Keratinocyte (primary cell): ENCODE results near the gene FBLN5. TPM values are rescaled to one million over a fixed set of nuclear protein-coding genes. Genes with fewer than 3 reads are reported as not detected.

Experiments used
- DNase-seq: peaks from one replicate; pipeline ENCODE4 v3.0.0-alpha.2; 2011; ENCODE audit warnings: low read depth, missing footprints, low spot score
- FAIRE-seq: peaks from 2 replicates; lab custom pipeline; 2011; peaks lifted over from hg19 to GRCh38; lab: Jason Lieb, UNC
- H2AFZ ChIP-seq: 2 replicates; pipeline ENCODE4 v1.6.0; 2012; ENCODE audit warnings: low read length, control low read depth, inconsistent platforms; ENCODE audit not compliant: control insufficient read depth
- H3K27ac ChIP-seq: 2 replicates; pipeline ENCODE4 v1.5.1; 2011; ENCODE audit warnings: low read length; ENCODE audit not compliant: control insufficient read depth, insufficient read depth
- H3K27me3 ChIP-seq: 3 replicates; pipeline ENCODE4 v1.6.0; 2011; ENCODE audit warnings: low read length; ENCODE audit not compliant: control insufficient read depth, insufficient read depth; ENCODE audit errors: extremely low read depth
- H3K36me3 ChIP-seq, 2 experiments: 2 replicates in 1 of 2; 3 replicates in 1 of 2; pipeline ENCODE4 v1.5.1; 2011; ENCODE audit warnings: low read length in 2 of 2, mild to moderate bottlenecking in 1 of 2; ENCODE audit not compliant: control insufficient read depth in 2 of 2, insufficient read depth in 2 of 2; ENCODE audit errors: extremely low read depth in 1 of 2
- H3K4me1 ChIP-seq: 3 replicates; pipeline ENCODE4 v1.5.1; 2011; ENCODE audit warnings: low read length; ENCODE audit not compliant: control insufficient read depth, insufficient read depth; ENCODE audit errors: extremely low read depth
- H3K4me2 ChIP-seq: 3 replicates; pipeline ENCODE4 v1.6.0; 2011; ENCODE audit warnings: low read depth, low read length; ENCODE audit not compliant: control insufficient read depth, insufficient read depth; ENCODE audit errors: extremely low read depth
- H3K4me3 ChIP-seq, 3 experiments: fragments of 200-600 bp in 1 of 3; sonication (generic) in 1 of 3; 2 replicates in 2 of 3; 3 replicates in 1 of 3; pipeline ENCODE4 v1.5.1; 2011 to 2016; ENCODE audit warnings: low read length in 3 of 3, mild to moderate bottlenecking in 3 of 3, control low read depth in 2 of 3, inconsistent platforms in 1 of 3, low read depth in 1 of 3, mixed read lengths in 1 of 3, mixed run types in 1 of 3, moderate library complexity in 1 of 3; ENCODE audit not compliant: control insufficient read depth in 2 of 3, insufficient read depth in 2 of 3; ENCODE audit errors: extremely low read depth in 1 of 3
- H3K79me2 ChIP-seq: 2 replicates; pipeline ENCODE4 v1.6.0; 2012; ENCODE audit warnings: low read length; ENCODE audit not compliant: control insufficient read depth, insufficient read depth
- H3K9ac ChIP-seq: 3 replicates; pipeline ENCODE4 v1.6.0; 2011; ENCODE audit warnings: low read length; ENCODE audit not compliant: control insufficient read depth, insufficient read depth; ENCODE audit errors: extremely low read depth
- H3K9me1 ChIP-seq: 3 replicates; pipeline ENCODE4 v1.6.0; 2011; ENCODE audit warnings: low read length; ENCODE audit not compliant: control insufficient read depth, insufficient read depth; ENCODE audit errors: extremely low read depth
- H3K9me3 ChIP-seq: 2 replicates; pipeline ENCODE4 v1.5.1; 2012; ENCODE audit warnings: low read depth, low read length; ENCODE audit not compliant: control insufficient read depth
- H4K20me1 ChIP-seq: 3 replicates; pipeline ENCODE4 v1.6.0; 2011; ENCODE audit warnings: low read length; ENCODE audit not compliant: control insufficient read depth, insufficient read depth; ENCODE audit errors: extremely low read depth
- EZH2 ChIP-seq: IDR thresholded peaks from one replicate; pipeline ENCODE4 v1.6.1; 2012; ENCODE audit warnings: inconsistent platforms, mild to moderate bottlenecking, low read length, moderate library complexity
- dilution Hi-C: fragments of 300-500 bp; cut with MboI; formaldehyde crosslinking; loops from one replicate; pipeline ENCODE4 v1.7.0; 2020; ENCODE audit warnings: low sequenced_read_pairs; ENCODE audit not compliant: extremely low pct_ligation_motif_present
- polyA minus RNA-seq, 3 experiments: library from RNA; depleted of rRNA, polyadenylated mRNA; stranded (reverse); fragments of >200 nt; gene quantifications; 1 replicate in 1 of 3; 2 replicates in 1 of 3; 3 replicates in 1 of 3; pipeline ENCODE4 v1.2.3, GENCODE V29; 2011
- polyA plus RNA-seq, 5 experiments: library from polyadenylated mRNA; depleted of rRNA in 3 of 5; stranded (reverse) in 3 of 5; stranded (forward) in 1 of 5; unstranded in 1 of 5; fragments of >200 nt; gene quantifications; 1 replicate in 1 of 5; 2 replicates in 3 of 5; 3 replicates in 1 of 5; pipeline versions ENCODE4 v1.2.1 to v1.2.3, GENCODE V29; 2011 to 2012; ENCODE audit warnings: missing spikeins in 2 of 5, low read depth in 1 of 5, low replicate concordance in 1 of 5
- TF ChIP-seq, protein P1 (sequence below), 3 experiments: IDR thresholded peaks in 1 of 3; conservative IDR thresholded peaks in 1 of 3; optimal IDR thresholded peaks in 1 of 3; 2 replicates in 2 of 3; 3 replicates in 1 of 3; pipeline versions ENCODE3 to v1.5.1; 2011; ENCODE audit warnings: low read length in 3 of 3, mild to moderate bottlenecking in 3 of 3, moderate library complexity in 2 of 3, control low read depth in 1 of 3, inconsistent platforms in 1 of 3; ENCODE audit not compliant: insufficient read depth in 2 of 3; ENCODE audit errors: extremely low read depth in 1 of 3

The FBLN5 gene, protein sequence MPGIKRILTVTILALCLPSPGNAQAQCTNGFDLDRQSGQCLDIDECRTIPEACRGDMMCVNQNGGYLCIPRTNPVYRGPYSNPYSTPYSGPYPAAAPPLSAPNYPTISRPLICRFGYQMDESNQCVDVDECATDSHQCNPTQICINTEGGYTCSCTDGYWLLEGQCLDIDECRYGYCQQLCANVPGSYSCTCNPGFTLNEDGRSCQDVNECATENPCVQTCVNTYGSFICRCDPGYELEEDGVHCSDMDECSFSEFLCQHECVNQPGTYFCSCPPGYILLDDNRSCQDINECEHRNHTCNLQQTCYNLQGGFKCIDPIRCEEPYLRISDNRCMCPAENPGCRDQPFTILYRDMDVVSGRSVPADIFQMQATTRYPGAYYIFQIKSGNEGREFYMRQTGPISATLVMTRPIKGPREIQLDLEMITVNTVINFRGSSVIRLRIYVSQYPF
- polyA plus RNA-seq = 0.10 to 0.31 TPM (median 0.27 TPM) in 3 replicates
- polyA plus RNA-seq (2011; ENCODE audit: low read depth) = not detected
- 0.27 and 0.47 TPM in 2 replicates for polyA plus RNA-seq (2011; cell fraction: cytosol; rRNA removed)
- polyA plus RNA-seq (2011; cell fraction: nucleus; rRNA removed) = 0.46 and 0.89 TPM in 2 replicates
- 0.68 TPM in 1 of 2 replicates, not detected in the other for polyA plus RNA-seq (2012; ENCODE audit: low replicate concordance)
- polyA minus RNA-seq = 0.61 to 2.8 TPM in 2 of 3 replicates, not detected in the other
- polyA minus RNA-seq (2011; cell fraction: cytosol; rRNA and poly(A)+ RNA removed) = not detected
- 0.54 TPM in 1 of 2 replicates, not detected in the other for polyA minus RNA-seq (2011; cell fraction: nucleus; rRNA and poly(A)+ RNA removed)

GRCh38 chr14:91947475-91948184 is at the start of gene FBLN5:
TSS of gene FBLN5 (minus strand) at chr14:91947694. CDS start at chr14:91947229, 465 bp downstream.
- peak within 1 kb of the TSS; percentile 88 for H3K4me2 ChIP-seq
- H3K9ac ChIP-seq = peak within 1 kb of the TSS; percentile 9
- peaks cover 28% of the 10 kb centered on the region for H3K27me3 ChIP-seq
- peak; percentile 13 for FAIRE-seq
- H3K4me3 ChIP-seq = peak within 1 kb of the TSS; percentile 4 to 71 (median 60)
- H2AFZ ChIP-seq = peak within 1 kb of the TSS; percentile 4
- no peaks in the 10 kb centered on the region for H3K9me1 ChIP-seq
- dilution Hi-C loops = no loop called here
- DNase-seq = no peak
- no peaks in the 10 kb centered on the region for H3K36me3 ChIP-seq
- no peaks in the 10 kb centered on the region for H4K20me1 ChIP-seq
- H3K27ac ChIP-seq = no peak within 1 kb of the TSS
- TF ChIP-seq, protein P1, sequence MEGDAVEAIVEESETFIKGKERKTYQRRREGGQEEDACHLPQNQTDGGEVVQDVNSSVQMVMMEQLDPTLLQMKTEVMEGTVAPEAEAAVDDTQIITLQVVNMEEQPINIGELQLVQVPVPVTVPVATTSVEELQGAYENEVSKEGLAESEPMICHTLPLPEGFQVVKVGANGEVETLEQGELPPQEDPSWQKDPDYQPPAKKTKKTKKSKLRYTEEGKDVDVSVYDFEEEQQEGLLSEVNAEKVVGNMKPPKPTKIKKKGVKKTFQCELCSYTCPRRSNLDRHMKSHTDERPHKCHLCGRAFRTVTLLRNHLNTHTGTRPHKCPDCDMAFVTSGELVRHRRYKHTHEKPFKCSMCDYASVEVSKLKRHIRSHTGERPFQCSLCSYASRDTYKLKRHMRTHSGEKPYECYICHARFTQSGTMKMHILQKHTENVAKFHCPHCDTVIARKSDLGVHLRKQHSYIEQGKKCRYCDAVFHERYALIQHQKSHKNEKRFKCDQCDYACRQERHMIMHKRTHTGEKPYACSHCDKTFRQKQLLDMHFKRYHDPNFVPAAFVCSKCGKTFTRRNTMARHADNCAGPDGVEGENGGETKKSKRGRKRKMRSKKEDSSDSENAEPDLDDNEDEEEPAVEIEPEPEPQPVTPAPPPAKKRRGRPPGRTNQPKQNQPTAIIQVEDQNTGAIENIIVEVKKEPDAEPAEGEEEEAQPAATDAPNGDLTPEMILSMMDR (optimal IDR thresholded peaks at IDR 0.05 in 1 of 3, IDR thresholded peaks at IDR 0.05 in 1 of 3, conservative IDR thresholded peaks at IDR 0.05 in 1 of 3; ENCODE audit: extremely low read depth in 1 of 3, insufficient read depth in 2 of 3, low read length in 3 of 3) = no peak
- TF ChIP-seq EZH2 = no peak
- H3K79me2 ChIP-seq = no peaks in the 10 kb centered on the region
- H3K9me3 ChIP-seq = no peaks in the 10 kb centered on the region
- H3K4me1 ChIP-seq = peaks cover 7% of the 10 kb centered on the region

- Histone ChIP-seq H3K9ac (peak overlapping the region; percentile 60), H3K4me2 (peak overlapping the region; percentile 71), H3K9me3 (no peaks in the 10 kb centered on the region)
Observed at GRCh38 chr14:91996948-91997371, 49.5 kb upstream of the FBLN5 start.

More at GRCh38 chr14:91996948-91997371, 49.5 kb upstream of the FBLN5 start:
- peak; percentile 87 for FAIRE-seq
- H3K27ac ChIP-seq = peak overlapping the region; percentile 84
- H3K79me2 ChIP-seq = no peaks in the 10 kb centered on the region
- H3K9me1 ChIP-seq = no peaks in the 10 kb centered on the region
- H3K36me3 ChIP-seq = peaks cover 0 to 2% of the 10 kb centered on the region in 2 experiments
- H3K27me3 ChIP-seq = no peaks in the 10 kb centered on the region
- dilution Hi-C loops = no loop called here
- H2AFZ ChIP-seq = no peak overlapping the region
- peak overlapping the region in 1 of 3 experiments; percentile 30 for H3K4me3 ChIP-seq
- H4K20me1 ChIP-seq = no peaks in the 10 kb centered on the region
- peaks cover 25% of the 10 kb centered on the region for H3K4me1 ChIP-seq
- TF ChIP-seq, protein P1 (optimal IDR thresholded peaks at IDR 0.05 in 1 of 3, IDR thresholded peaks at IDR 0.05 in 1 of 3, conservative IDR thresholded peaks at IDR 0.05 in 1 of 3; ENCODE audit: extremely low read depth in 1 of 3, insufficient read depth in 2 of 3, low read length in 3 of 3) = peak in 2 of 3 experiments; percentile 50 to 53
- TF ChIP-seq EZH2 = no peak
- DNase-seq = peak; percentile 77
